ENCODE measurements around the gene HEPHL1.

The HEPHL1 gene

GRCh38 chr11:94128291-94128745 is 107.2 kb downstream of the HEPHL1 start:
- H3K4me3 ChIP-seq (ENCODE audit: low read depth, low read length) = peak overlapping the region; percentile 78
- DNase-seq (ENCODE audit: low read depth) = no peak
- no peak for TF ChIP-seq MYC (IDR thresholded peaks at IDR 0.05; ENCODE audit: low read depth, low read length)
- no peak for TF ChIP-seq CTCF (IDR thresholded peaks at IDR 0.05; ENCODE audit: low read depth, low read length)
- TF ChIP-seq POLR2A (IDR thresholded peaks at IDR 0.05; ENCODE audit: extremely low read depth, insufficient read length) = no peak
- no peak; the same call in 1 of the 2 replicates for TF ChIP-seq MAX (IDR thresholded peaks at IDR 0.05; ENCODE audit: low read depth, low read length)

GRCh38 chr11:94128746-94129511 is 107.8 kb downstream of the HEPHL1 start, which contains the start of gene PANX1:
PANX1 (plus strand) TSS chr11:94128841; CDS start chr11:94129313, 472 bp downstream.
- H3K4me3 ChIP-seq (ENCODE audit: low read depth, low read length) = peak within 1 kb of the TSS; percentile 78
- peak; percentile 88 for DNase-seq (ENCODE audit: low read depth)
- TF ChIP-seq MAX (IDR thresholded peaks at IDR 0.05; ENCODE audit: low read depth, low read length) (peak; percentile 64), POLR2A (IDR thresholded peaks at IDR 0.05; ENCODE audit: extremely low read depth, insufficient read length) (peak; percentile 68), CTCF (IDR thresholded peaks at IDR 0.05; ENCODE audit: low read depth, low read length) (no peak), MYC (IDR thresholded peaks at IDR 0.05; ENCODE audit: low read depth, low read length) (peak; percentile 75)

- TF ChIP-seq MYC (IDR thresholded peaks at IDR 0.05; ENCODE audit: low read depth, low read length) (no peak), POLR2A (IDR thresholded peaks at IDR 0.05; ENCODE audit: extremely low read depth, insufficient read length) (no peak)
- no peak for DNase-seq (ENCODE audit: low read depth)
- H3K4me3 ChIP-seq (ENCODE audit: low read depth, low read length) = peak overlapping the region; percentile 78
Measured at GRCh38 chr11:94129512-94130297, 108.6 kb downstream of the HEPHL1 start.

GRCh38 chr11:94130298-94131046 is 109.3 kb downstream of the HEPHL1 start:
- TF ChIP-seq MYC (IDR thresholded peaks at IDR 0.05; ENCODE audit: low read depth, low read length) (no peak), MAX (IDR thresholded peaks at IDR 0.05; ENCODE audit: low read depth, low read length) (no peak), POLR2A (IDR thresholded peaks at IDR 0.05; ENCODE audit: extremely low read depth, insufficient read length) (no peak), CTCF (IDR thresholded peaks at IDR 0.05; ENCODE audit: low read depth, low read length) (no peak)
- peak overlapping the region; percentile 22 for H3K4me3 ChIP-seq (ENCODE audit: low read depth, low read length)
- DNase-seq (ENCODE audit: low read depth) = peak; percentile 47

GRCh38 chr11:94131047-94131717 is 110.0 kb downstream of the HEPHL1 start:
- H3K4me3 ChIP-seq (ENCODE audit: low read depth, low read length) = peak overlapping the region; percentile 22
- DNase-seq (ENCODE audit: low read depth) = no peak
- TF ChIP-seq CTCF (IDR thresholded peaks at IDR 0.05; ENCODE audit: low read depth, low read length) (no peak), MYC (IDR thresholded peaks at IDR 0.05; ENCODE audit: low read depth, low read length) (no peak), MAX (IDR thresholded peaks at IDR 0.05; ENCODE audit: low read depth, low read length) (no peak), POLR2A (IDR thresholded peaks at IDR 0.05; ENCODE audit: extremely low read depth, insufficient read length) (no peak)

Data from NB4 (cell line).